Activated CD4-positive, CD25-positive, alpha-beta regulatory T cell treated with anti-CD3 and anti-CD28 coated beads, Interleukin-2, amount 50 U/mL, for 72 hours (primary cell): ENCODE measurements around the gene LUM.

ENCODE experiments used
- DNase-seq: peaks from one replicate; pipeline ENCODE4 v3.0.0; 2021

Gene LUM, protein sequence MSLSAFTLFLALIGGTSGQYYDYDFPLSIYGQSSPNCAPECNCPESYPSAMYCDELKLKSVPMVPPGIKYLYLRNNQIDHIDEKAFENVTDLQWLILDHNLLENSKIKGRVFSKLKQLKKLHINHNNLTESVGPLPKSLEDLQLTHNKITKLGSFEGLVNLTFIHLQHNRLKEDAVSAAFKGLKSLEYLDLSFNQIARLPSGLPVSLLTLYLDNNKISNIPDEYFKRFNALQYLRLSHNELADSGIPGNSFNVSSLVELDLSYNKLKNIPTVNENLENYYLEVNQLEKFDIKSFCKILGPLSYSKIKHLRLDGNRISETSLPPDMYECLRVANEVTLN

DNA sequence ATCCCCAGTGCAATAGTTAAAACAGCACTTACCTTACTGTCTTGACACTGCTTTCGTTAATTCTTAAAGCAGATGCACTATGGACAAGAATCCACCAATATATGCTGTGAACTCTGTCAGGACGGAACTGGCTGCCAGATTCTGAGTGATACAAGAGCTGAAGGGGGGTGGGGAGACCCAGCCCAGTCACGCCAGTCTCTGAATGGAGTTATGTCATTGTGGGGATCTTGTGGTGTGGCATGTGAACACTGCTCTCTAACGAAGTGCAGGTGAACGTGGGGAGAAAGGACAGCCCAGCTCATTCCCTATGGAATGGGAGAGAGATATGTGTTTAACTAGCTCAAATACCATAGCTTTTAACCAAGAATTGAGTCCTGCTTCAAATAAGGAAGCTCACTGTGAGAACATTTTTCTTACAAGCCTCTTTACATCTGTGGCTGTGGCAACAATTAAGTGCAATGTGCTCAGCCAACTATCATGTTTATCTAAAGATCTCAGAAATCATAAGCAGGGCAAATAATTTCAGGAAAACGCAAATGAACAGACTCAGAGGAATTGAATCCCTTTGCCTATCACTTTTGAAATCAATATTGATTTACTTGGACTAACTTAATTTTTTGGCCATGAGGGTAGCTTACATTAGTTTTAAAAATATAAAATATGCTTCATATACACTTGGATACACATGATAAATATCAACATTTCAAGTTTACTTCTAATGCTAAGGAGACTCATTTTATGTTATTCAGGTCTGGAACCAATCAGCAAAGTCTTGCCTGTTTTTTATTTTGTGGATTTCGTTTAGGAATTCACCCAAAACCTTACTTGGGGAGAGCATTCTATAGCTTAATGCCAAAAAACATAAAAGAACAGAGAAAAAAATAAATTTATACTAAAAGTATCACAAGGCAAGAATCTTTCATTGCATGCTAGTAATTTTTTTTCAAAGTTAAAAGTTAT lies at the start of gene LUM:
TSS of gene LUM (minus strand) at position 129 of the 960 bp plus-strand sequence. CDS start 2,515 bp downstream, outside the sequence.
- no peak for DNase-seq

DNA sequence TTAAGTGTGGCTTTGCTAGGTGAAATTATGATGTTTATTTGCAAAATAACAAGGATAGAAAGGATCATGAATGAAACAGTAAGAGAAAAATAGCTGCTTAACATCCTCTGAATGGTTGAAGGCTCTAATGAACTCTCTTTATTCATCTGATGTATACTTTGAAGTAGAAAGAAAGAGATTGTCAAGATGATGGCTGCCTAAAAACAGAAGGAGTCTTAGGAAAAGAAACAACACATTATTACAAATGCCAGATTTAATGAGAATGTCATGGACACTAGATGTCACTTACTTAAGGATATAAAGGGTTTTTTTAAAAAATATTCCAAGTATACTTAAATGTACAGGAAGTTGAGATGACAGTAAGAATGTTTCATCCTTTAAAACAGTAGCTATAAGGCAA lies 49.7 kb upstream of the LUM start:
- DNase-seq = no peak

DNA sequence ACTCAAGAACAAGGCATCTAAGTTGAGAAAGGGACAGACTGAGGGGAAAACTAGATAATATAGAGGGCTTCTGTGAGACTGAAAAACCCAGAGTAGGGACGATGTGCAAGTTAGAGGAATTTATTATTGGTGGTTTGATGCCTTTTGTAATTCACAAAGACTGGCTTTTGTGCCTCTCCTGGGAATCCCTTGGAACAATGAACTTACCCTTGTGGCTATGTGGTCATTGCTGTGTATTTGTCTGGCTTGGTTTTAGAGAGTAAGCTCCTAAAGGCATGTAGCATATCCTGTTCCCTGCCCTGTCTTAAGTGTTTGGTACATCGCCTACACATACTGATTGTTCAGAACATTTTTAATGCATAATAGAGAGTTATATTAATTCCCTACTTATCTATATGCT lies 44.7 kb upstream of the LUM start:
- no peak for DNase-seq

DNA sequence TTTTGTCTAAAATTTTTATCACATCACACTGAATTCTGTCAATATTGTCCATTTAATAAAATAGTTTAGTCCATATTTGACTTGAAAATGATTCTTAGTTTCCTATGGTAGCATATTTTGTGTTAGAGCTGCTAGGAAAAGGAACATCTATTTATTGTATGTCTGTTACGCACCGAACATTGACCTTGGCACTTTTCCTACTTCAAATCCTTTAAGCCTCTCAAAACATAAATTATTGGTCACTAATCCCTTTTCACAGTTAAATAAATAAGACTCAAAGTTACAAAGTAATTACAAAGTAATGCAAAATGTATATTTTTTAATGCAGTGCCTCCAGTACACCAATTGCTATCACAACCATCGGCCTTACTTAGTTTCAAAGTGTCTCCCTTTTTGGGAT lies 42.8 kb upstream of the LUM start:
- DNase-seq = no peak

DNA sequence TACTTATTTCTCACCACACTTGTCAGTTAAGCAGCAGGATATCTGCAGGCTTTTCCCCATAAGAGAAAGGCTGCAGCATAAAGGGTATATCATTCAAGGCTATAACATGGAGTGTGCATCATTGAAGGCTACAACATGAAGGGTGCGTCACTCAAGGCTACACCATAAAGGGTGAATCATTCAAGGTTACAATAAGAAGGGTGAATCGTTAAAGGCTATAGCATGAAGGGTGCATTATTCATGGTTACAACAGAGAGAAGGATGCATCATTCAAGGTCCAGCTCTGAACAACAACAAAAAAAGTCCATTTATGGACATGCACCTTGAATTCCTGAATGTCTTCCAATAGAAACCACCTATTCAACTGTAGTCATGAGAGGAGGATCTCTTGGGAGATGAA lies 32.8 kb upstream of the LUM start:
- no peak for DNase-seq

DNA sequence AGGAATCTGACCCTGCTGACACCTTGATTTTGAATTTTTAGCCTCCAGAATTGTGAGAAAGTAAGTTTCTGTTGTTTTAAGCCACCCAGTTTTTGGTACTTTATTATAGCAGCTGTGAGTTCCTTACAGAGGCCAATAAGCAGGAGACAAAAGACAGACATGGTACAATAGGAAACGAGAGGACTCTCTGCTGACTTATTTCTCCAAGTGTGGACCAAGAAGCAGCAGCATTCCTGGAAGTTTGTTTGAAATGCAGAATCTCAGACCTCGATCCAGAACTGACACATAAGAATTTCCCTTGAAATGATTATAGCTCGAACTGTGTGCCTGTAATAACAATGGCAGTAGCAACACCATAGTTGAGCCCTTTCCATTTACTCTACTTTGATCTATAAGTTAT lies 31.9 kb upstream of the LUM start:
- DNase-seq = no peak

DNA sequence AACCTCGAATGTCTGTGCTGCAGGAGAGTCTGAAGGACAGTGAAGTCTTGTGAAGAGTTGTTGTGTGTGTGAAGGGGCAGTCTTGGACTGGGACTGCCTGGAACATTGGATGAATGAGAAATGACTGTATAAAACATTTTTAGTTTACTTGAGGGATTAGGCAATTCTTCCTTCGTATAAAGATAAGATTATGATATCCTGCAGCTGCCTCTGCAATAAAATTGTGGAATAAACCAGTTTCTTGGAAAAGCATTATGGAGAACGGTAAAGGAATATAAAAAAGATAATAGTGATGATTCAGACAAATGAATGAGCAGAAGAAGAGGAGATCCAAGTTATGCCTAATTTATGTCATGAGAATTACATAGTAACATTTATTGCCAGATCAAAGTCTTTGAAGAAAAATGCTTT lies 30.9 kb upstream of the LUM start:
- DNase-seq = no peak

DNA sequence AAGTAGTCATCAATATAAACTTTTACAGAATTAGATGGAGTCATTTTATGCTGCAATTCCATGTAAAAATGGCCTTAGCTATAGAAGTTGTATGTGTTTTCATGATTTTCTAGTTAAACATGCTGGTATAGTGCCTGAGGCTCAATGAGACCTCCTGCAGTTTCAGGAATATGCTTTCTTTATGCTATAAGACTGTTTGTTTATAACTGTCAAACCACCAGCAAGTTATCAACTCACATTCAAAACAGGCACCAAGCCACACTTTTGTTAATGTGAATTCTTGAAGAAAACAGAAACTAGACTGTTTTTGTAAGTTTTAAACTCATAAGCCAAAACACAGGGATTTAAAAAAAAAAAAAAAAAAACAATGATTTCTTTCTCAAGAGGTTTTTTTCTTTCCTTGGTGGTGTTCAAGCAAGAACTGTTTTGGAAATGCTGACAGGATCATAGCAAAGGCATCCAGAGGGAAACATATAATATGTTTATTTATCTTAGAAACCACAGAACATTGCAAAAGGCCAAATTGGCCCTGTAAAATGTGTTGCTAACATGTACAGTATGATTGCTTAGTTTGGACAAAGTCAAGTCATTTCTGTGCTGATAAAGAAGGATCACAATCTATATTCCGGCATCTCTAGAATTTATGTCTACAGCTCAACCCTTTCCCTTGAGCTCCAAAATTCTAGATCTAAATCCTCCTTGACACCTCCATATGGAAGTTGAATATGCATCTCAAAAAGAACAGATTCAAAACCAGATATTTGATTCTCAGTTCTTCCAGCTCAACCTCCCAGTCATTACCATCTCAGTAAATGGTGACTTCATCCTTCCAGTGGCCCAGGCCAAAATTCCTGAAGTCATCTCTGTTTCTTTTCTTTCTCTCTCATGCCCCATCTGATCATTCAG lies 29.0 kb upstream of the LUM start:
- DNase-seq = no peak

DNA sequence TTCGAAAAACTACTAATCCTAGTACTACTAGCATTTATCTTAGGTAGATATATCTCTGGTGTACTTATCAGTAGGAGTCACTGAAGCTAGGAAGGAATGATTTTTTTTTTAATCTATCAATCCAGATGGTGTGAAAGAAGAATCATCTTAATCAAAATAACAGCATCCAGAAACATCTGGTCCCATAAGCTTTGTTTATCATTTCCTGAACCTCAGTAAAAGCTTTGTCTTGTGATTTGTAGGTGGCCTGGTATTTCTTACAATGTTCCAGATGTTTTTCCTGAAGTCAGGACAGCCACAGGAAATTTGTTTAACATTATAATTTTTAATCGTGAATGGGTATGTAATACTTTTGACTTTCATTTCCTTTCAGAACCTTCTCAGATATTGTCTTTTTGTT lies 28.0 kb upstream of the LUM start:
- no peak for DNase-seq

DNA sequence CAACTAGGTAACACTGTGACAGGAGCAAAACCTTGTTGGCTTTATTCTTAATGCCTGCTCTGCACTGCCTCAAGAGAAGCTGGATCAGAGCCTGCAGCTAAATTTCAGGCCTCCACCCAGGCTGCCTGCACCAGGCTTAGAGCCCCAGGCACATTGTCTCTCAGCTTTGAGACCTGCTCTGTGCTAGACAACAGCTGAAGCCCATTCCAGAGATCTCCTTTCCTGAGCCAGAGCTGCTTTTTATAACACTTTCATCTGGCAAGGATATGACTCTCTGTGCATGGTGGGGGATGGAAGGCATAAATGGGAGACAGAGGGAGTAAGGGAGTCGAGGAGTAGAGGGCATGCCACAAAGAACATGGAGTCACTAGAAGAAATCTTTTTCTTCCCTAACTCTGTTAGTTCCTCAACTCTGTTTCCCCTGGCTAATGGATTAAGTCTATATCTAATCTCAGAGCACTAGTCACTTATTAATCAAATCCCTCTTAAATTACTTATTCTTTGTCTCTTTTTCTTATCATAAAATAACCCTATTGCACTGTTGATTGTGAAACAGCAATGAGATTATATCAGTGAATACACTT lies 27.1 kb upstream of the LUM start:
- DNase-seq = no peak

DNA sequence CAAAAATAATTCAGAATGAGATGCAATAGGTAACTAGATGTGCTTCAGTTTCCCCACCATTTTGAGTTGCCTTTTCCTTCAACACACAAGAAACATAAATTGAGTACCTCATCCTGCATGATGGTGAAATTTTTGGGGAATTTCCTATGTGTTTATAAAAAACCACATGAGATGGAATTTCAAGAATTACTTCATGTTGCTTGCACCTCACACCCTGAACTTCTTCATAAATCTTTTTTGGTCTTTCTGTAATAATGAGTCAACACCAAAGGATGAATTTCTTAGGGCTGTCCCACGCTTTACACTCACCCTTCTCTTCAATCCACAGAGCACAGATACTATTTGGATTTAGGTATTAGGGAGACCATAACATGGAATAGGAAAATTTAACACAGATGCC lies 22.6 kb upstream of the LUM start:
- DNase-seq = no peak

DNA sequence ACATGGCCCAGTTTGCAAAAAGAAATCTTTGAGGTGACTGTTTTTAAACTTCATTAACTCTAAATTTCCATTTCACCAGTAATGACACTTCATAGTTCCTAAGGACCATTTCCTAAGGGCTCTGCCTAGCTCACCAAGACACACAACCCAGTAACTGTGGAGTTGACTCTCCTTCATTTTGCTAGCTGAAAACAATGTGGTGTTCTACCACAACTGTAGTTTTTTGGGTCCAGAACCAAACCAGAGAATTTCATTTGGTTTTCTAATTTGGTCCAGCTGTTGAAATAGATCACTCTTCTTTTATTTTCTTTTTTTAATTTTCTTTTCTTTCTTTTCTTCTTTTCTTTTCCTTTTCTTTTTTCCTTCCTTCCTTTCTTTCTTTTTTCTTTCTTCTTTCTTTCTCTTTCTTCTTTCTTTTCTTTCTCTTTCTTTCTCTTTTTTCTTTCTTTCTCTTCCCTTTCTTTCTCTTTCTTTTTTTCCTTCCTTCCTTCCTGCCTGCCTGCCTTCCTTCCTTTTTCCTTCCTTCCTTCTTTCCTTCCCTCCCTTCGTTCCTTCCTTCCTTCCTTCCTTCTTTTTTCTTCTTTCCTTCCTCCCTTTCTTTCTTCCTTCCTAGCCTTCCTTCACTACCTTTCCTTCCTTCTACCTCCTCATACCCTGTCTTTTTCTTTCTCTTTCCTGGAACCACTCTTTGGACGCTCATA lies 18.5 kb upstream of the LUM start:
- DNase-seq = no peak

DNA sequence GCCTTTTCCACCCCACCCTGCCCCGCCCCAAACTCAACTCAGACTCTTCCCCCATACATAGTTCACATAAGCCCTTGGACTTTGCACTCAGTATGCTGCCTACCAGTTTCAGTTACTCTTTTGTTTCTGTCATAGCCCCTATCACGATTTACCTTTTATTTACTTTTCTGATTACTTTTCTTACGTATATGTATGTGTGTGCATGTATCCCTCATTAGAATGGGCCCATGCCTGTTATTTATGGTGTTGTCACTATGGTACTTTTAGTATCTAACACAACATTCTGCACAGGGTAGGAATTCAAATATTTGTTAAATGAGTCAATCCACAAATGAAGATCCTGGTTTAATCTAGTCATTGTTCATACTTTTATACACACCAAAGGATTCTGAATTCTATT lies 16.5 kb upstream of the LUM start:
- no peak for DNase-seq

DNA sequence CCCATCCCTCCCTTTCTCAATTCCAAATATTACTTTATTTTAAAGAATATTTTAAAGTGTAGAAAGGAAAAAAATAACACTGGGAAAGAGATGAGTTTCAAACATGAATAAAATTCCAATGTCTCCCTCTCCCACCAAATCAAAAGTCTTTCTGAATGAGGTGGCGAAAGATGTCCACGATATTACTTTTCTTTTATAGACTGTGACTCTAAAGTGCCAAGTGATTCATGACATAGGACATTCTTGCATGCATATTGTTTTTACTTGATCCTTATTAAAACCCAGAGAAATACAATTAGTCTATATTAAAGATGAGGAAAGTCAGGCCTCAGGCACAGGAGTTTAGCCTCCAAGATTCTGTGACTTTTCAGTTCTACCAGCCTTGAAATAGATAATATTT lies 16.0 kb upstream of the LUM start:
- DNase-seq = no peak

DNA sequence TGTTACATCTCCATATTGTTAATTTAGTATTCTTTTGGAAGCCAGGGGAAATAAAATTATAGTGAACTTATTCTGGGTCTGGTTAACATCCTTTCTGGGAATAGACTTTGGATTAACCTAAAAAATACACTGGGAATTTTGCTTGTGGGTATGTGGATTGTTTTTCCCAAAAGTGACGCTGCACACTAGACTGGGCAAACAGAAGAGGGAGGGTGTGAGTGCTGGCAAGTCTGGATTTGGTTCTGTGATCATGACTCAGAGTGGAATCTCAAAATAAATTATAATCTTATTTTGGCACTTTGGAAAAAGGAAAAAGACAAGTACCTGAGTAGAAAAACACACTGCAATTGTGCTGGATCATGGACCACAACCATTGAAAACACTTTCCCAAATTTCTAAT lies 15.2 kb upstream of the LUM start:
- DNase-seq = no peak

DNA sequence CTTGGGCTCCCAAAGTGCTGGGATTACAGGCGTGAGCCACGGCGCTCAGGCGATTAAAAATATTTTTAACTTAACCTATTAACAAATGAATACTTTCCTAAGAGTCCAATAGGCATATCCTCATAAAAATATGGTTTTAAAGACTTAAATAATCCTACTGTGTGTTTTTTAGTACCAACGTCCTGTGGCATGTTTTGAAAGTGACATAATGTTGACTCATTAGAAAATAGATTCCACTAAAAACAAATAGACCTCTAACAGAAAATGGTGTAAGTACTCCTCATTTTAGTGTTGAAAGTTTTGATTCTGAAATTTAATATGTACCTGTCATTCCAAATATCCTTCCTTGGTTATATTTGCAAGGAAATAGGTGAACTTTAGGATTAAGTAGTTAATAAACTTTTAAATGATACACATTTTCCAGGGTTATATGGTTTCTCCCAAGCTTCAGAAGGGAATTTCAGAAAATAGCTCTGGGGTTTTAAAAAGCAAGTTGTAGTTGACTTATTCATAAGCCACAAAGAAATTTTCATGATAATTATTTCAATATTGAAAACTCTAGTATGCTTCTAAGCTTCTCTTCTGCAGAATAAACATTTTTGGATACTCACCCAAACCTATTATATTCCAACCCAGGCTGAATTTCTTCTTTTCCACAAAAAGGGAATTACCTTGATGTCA lies 12.1 kb upstream of the LUM start:
- DNase-seq = no peak

DNA sequence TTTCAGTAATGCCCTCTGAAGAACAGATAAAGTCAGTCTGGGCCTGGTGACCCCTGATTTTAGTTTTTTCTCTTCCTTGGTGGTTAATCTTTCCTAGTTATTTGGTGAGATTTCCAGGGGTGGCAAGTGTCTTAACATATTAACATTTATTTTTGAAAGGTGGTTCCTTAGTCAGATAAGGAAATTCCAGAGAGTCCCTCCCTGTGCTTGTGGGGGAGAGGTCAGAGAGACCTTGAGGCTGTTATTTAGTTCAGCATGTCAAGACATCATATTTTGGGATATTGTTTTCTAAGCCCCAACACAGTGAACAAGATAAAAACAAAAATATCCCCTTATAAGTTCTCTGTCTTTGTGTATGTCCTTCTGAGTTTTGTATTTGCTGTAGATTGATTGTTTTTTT lies 9.5 kb upstream of the LUM start:
- DNase-seq = no peak

DNA sequence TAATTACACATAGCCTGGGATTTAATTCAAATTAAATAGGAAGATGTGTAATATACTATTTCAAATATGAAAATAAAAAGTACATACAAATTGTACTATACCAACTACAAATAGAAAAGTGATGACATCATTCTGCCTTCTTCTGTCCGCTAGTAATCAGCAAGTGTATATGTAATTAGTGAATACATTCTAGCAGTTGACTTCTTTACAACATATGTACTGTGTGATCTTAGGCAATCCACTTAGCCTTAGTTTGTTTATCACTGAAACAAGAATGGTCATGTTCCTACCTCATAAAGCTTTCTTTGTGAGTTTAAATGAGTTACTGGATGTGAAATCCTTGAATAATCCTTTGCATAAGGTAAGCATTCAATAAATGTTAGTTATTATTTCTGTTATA lies 7.8 kb upstream of the LUM start:
- no peak for DNase-seq

DNA sequence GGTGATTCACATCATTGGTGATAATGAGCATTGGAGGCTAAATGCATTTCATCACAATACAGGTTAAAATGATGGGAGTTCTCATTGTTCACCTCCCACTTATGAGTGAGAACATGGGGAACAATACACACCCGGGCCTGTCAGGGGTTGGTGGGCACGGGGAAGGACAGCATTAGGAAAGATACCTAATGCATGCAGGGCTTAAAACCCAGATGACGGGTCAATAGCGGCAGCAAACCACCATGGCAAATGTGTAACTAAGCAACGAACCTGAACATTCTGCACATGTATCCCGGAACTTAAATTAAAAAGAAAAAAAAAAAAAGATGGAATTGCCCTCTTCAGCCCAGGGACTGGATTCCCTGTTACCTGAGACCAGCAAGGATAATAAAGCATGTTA lies 2.3 kb upstream of the LUM start:
- no peak for DNase-seq

DNA sequence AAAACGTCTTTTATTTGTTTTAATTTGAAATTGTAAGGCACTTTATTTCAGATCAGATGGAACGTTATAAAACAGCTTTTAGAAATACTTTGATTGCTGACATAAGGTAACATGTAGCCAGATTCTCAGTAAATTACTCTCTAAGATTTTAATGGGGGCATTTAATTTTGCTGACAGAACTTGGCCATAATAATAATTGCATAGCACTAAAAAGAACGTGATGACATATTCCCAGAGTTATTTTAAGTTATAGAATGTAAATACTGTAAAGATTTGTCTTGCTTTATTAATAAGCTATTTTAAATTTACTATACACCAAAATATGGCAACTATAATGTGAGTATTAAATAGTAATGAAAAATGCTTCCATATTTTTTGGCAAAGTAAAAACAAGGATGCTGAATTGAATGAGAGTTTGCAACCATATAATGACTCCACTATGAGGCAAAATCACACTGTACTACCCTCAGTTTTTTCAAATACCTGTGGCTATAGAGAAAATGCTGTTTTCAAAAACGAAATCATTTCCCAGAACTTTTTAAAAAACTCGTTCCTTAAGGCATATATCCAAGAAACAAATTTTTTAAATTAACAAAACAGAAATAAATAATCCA lies 876 bp downstream of the LUM start:
- no peak for DNase-seq
